ENCODE measurements around the gene SEPTIN5. TPM values are rescaled to one million over a fixed set of nuclear protein-coding genes. Genes with fewer than 3 reads are reported as not detected.

Gene SEPTIN5
- total and polyA plus RNA-seq, 2 donors from 2014 or later, result 10.4 to 13.0 TPM

DNA sequence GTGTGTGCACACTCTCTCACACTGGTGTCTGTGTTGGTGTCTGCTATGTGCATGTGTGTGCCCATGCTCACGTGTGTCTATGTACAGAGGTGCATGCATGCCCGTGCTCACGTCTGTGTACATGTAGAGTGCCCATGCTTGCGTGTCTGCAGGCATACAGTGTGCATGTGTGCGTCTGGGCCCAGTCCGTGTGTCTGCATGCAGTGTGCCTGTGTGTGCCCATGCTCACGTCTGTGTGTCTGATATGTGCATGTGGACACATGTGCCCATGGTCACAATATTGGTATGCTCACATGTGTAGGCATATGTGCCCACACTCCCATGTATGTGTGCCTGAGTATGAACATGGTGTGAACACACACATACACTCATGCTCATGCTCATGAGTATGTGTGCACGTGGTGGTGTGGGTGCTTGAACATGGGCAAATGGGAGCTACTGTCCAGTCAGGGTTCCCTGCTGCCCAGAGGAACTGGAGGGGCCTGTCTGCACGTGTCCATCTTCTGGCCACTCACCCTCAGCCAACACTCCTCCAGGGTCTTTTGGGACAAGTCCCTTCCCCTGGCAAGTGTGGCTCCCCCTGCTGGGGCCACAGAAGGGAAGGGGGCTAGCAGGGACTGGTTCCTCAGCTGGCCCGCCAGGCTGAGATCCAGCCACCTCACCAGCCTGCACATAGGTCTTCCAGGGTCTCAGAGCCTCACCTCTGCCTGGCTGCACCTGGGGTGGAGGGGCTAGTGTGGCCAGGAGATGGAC is 39.0 kb downstream of the SEPTIN5 start:
- Histone ChIP-seq H3K4me1 (ENCODE audit: control insufficient read depth in 2 of 3, insufficient read depth in 2 of 3, low read depth in 1 of 3, low read length in 3 of 3) (peaks cover 0 to 2% (median 0%) of the 10 kb centered on the region in 3 donors), H3K36me3 (ENCODE audit: control insufficient read depth in 2 of 3, insufficient read depth in 3 of 3, low read length in 3 of 3) (no peaks in the 10 kb centered on the region), H3K9me3 (ENCODE audit: control insufficient read depth in 2 of 3, insufficient read depth in 1 of 3, low read length in 3 of 3) (no peaks in the 10 kb centered on the region), H3K4me3 (ENCODE audit: low read length in 3 of 3) (no peak overlapping the region), H3K27me3 (ENCODE audit: control insufficient read depth, insufficient read depth, low read length) (peaks cover 39% of the 10 kb centered on the region), H3K27ac (ENCODE audit: low read depth in 2 of 2, low read length in 2 of 2) (no peak overlapping the region), H3K9ac (ENCODE audit: low read length in 3 of 3) (no peak overlapping the region)
- TF ChIP-seq, protein P1, sequence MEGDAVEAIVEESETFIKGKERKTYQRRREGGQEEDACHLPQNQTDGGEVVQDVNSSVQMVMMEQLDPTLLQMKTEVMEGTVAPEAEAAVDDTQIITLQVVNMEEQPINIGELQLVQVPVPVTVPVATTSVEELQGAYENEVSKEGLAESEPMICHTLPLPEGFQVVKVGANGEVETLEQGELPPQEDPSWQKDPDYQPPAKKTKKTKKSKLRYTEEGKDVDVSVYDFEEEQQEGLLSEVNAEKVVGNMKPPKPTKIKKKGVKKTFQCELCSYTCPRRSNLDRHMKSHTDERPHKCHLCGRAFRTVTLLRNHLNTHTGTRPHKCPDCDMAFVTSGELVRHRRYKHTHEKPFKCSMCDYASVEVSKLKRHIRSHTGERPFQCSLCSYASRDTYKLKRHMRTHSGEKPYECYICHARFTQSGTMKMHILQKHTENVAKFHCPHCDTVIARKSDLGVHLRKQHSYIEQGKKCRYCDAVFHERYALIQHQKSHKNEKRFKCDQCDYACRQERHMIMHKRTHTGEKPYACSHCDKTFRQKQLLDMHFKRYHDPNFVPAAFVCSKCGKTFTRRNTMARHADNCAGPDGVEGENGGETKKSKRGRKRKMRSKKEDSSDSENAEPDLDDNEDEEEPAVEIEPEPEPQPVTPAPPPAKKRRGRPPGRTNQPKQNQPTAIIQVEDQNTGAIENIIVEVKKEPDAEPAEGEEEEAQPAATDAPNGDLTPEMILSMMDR (IDR thresholded peaks at IDR 0.05; ENCODE audit: borderline replicate concordance, extremely low read depth, insufficient read depth), result no peak
- FAIRE-seq (no peak), DNase-seq (no peak)
- intact Hi-C loops (cut with DNase I), result no loop called here

DNA sequence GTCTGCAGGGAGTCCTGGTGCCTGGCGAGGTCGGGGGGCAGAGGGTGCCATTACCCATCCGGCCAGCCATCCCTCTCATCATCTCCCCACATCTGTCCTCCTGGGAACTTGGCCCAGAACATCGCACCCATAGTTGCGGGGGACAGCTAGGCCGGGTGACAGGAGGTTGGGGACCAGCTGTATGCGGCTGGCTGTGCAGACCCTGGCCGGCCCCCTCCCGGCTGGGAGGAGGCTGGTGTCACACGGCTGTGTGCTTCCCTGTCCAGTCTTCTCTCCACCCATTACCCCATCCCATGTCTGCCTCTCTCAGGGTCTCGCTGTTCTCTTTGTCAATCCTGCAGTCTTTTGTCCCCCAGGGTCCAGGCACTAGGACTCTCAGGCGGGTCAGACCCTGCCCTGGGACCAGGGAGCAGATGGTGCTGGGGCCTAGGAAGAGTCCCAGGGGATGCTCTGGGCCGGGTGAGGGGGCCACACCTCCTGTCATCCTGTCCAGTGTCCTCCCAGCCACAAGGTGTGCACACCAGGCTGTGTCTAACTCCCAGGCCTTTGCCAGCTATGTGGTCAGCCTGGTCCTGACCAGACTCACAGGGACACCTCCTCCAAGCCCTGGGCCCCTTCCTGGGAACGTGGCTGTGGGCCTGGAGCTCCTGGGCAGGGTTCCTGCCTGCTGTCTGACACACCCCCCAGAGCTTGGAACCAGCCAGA is 39.8 kb downstream of the SEPTIN5 start:
- Histone ChIP-seq H3K27me3 (ENCODE audit: control insufficient read depth, insufficient read depth, low read length) (peaks cover 37% of the 10 kb centered on the region), H3K4me3 (ENCODE audit: low read length in 3 of 3) (no peak overlapping the region)
- no peak for DNase-seq

DNA sequence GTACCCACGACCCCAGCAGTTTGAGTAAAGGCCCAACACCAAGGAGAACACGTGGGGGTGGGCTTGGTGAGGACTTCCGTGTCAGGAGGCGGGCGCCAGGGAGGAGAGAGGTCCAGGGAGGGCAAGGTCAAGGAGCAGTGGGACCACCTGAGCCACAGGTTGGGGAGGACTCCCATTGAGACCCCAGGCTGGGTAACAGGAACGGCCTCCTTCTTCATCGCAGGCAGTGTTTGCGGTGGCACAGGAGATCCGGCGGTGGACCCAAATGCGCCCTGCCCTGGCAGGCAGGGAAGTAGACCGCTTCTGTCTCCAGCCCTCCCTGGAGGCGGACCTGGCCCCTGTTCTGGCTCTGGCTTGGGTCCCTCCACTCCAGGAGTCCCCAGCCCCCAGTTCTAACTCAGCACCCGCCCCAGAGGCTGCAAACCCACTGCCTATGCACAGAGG is 40.4 kb downstream of the SEPTIN5 start:
- intact Hi-C loops (cut with DNase I), result no loop called here
- Histone ChIP-seq H3K27me3 (ENCODE audit: control insufficient read depth, insufficient read depth, low read length) (peaks cover 41% of the 10 kb centered on the region), H3K9me3 (ENCODE audit: control insufficient read depth in 2 of 3, insufficient read depth in 1 of 3, low read length in 3 of 3) (no peaks in the 10 kb centered on the region), H3K4me3 (ENCODE audit: low read length in 3 of 3) (no peak overlapping the region), H3K4me1 (ENCODE audit: control insufficient read depth in 2 of 3, insufficient read depth in 2 of 3, low read depth in 1 of 3, low read length in 3 of 3) (peaks cover 0 to 2% (median 0%) of the 10 kb centered on the region in 3 donors), H3K27ac (ENCODE audit: low read depth in 2 of 2, low read length in 2 of 2) (no peak overlapping the region), H3K9ac (ENCODE audit: low read length in 3 of 3) (no peak overlapping the region), H3K36me3 (ENCODE audit: control insufficient read depth in 2 of 3, insufficient read depth in 3 of 3, low read length in 3 of 3) (no peaks in the 10 kb centered on the region)
- FAIRE-seq (no peak), DNase-seq (no peak)
- TF ChIP-seq, protein P1 (IDR thresholded peaks at IDR 0.05; ENCODE audit: borderline replicate concordance, extremely low read depth, insufficient read depth), result no peak

More for the DNA sequence above, 39.8 kb downstream of the SEPTIN5 start:
- TF ChIP-seq, protein P1 (IDR thresholded peaks at IDR 0.05; ENCODE audit: borderline replicate concordance, extremely low read depth, insufficient read depth), result no peak
- H3K27ac ChIP-seq (ENCODE audit: low read depth in 2 of 2, low read length in 2 of 2), result no peak overlapping the region
- H3K9ac ChIP-seq (ENCODE audit: low read length in 3 of 3), result no peak overlapping the region
- FAIRE-seq, result no peak
- no peaks in the 10 kb centered on the region for H3K36me3 ChIP-seq (ENCODE audit: control insufficient read depth in 2 of 3, insufficient read depth in 3 of 3, low read length in 3 of 3)
- peaks cover 0 to 2% (median 0%) of the 10 kb centered on the region in 3 donors for H3K4me1 ChIP-seq (ENCODE audit: control insufficient read depth in 2 of 3, insufficient read depth in 2 of 3, low read depth in 1 of 3, low read length in 3 of 3)
- intact Hi-C loops (cut with DNase I), result no loop called here
- no peaks in the 10 kb centered on the region for H3K9me3 ChIP-seq (ENCODE audit: control insufficient read depth in 2 of 3, insufficient read depth in 1 of 3, low read length in 3 of 3)
